OCI-LY1 (cell line): ENCODE results near the gene DET1.

ENCODE experiments used
- CTCF ChIP-seq: fragments of 200-600 bp; sonication (generic), shearing (Covaris generic); IDR thresholded peaks from 2 replicates; pipeline ENCODE4 v1.5.1; 2017; ENCODE audit warnings: mild to moderate bottlenecking, antibody characterized with exemption, low read length, moderate library complexity, mixed read lengths
- EZH2 ChIP-seq: fragments of 200-600 bp; sonication (generic), shearing (Covaris generic); IDR thresholded peaks from 2 replicates; pipeline ENCODE4 v1.8.0; 2017; ENCODE audit warnings: borderline replicate concordance, mixed run types, mild to moderate bottlenecking, antibody characterized with exemption, low read length, moderate library complexity, mixed read lengths

- TF ChIP-seq EZH2, result no peak
- TF ChIP-seq CTCF, result no peak
Observed at GRCh38 chr15:88568589-88568988, 22.1 kb upstream of the DET1 start.
